ENCODE measurements around the gene SSC5D. TPM values are rescaled to one million over a fixed set of nuclear protein-coding genes. Genes with fewer than 3 reads are reported as not detected.

The SSC5D gene
- total and polyA plus RNA-seq, 4 donors: 0.08 to 1.0 (median 0.51) TPM

DNA sequence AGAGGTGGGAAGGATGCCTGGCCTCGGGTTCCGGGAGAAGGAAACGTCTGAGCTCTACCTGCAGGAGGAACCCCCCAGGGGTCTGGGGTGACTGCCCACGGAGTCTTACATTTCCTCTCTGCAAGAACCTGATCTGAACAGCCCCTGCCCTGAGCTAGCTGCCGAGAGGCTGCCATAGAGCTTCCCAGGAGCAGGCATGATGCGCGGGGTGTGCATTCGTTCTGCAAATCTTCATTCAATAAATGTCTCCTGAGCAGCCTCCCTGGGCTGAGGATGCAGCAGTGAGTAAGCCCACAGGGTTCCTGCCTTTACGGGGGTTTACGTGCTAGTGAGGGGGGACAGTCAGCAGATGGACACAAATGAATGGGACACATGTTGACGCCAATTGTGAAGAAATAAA is 43.6 kb upstream of the SSC5D start (continued):
- TF ChIP-seq REST (IDR thresholded peaks at IDR 0.05) (no peak), HNF4A (conservative IDR thresholded peaks at IDR 0.05) (no peak), YY1 (IDR thresholded peaks at IDR 0.05) (no peak), GABPA (IDR thresholded peaks at IDR 0.05 in 1 of 2, conservative IDR thresholded peaks at IDR 0.05 in 1 of 2) (no peak), RAD21 (IDR thresholded peaks at IDR 0.05) (no peak), TAF1 (conservative IDR thresholded peaks at IDR 0.05) (no peak), JUND (IDR thresholded peaks at IDR 0.05) (no peak), SP1 (IDR thresholded peaks at IDR 0.05) (no peak)

GRCh38 chr19:55446060-55446459 is 42.2 kb upstream of the SSC5D start:
- Histone ChIP-seq H3K4me1 (ENCODE audit: control insufficient read depth in 4 of 4, insufficient read depth in 4 of 4, low read length in 3 of 4) (peaks cover 0 to 1% (median 0%) of the 10 kb centered on the region in 4 donors), H3K9me3 (ENCODE audit: control insufficient read depth in 4 of 4, low read length in 3 of 4) (no peaks in the 10 kb centered on the region), H3K27me3 (ENCODE audit: control insufficient read depth in 4 of 4, insufficient read depth in 4 of 4, low read length in 3 of 4) (peaks cover 4 to 11% (median 6%) of the 10 kb centered on the region in 4 donors), H3K9ac (ENCODE audit: low read depth in 1 of 2, low read length in 2 of 2) (no peak overlapping the region), H3K27ac (ENCODE audit: low read depth in 1 of 2, low read length in 2 of 2) (no peak overlapping the region), H3K4me3 (ENCODE audit: low read depth in 1 of 3, low read length in 3 of 3) (no peak overlapping the region), H3K36me3 (ENCODE audit: control insufficient read depth in 4 of 4, insufficient read depth in 3 of 4, low read depth in 1 of 4, low read length in 3 of 4) (no peaks in the 10 kb centered on the region)
- DNase-seq (ENCODE audit: low spot score): no peak
- WGBS: 63% methylated on average over 8 of the region's 8 CpGs
- TF ChIP-seq, protein P1, sequence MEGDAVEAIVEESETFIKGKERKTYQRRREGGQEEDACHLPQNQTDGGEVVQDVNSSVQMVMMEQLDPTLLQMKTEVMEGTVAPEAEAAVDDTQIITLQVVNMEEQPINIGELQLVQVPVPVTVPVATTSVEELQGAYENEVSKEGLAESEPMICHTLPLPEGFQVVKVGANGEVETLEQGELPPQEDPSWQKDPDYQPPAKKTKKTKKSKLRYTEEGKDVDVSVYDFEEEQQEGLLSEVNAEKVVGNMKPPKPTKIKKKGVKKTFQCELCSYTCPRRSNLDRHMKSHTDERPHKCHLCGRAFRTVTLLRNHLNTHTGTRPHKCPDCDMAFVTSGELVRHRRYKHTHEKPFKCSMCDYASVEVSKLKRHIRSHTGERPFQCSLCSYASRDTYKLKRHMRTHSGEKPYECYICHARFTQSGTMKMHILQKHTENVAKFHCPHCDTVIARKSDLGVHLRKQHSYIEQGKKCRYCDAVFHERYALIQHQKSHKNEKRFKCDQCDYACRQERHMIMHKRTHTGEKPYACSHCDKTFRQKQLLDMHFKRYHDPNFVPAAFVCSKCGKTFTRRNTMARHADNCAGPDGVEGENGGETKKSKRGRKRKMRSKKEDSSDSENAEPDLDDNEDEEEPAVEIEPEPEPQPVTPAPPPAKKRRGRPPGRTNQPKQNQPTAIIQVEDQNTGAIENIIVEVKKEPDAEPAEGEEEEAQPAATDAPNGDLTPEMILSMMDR (IDR thresholded peaks at IDR 0.05; ENCODE audit: low read depth, low read length, missing input control): no peak
- no peak for TF ChIP-seq HNF4A (conservative IDR thresholded peaks at IDR 0.05)
- no peak for TF ChIP-seq YY1 (IDR thresholded peaks at IDR 0.05)
- TF ChIP-seq FOXA2 (IDR thresholded peaks at IDR 0.05): no peak
- TF ChIP-seq, protein P2, sequence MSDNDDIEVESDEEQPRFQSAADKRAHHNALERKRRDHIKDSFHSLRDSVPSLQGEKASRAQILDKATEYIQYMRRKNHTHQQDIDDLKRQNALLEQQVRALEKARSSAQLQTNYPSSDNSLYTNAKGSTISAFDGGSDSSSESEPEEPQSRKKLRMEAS (IDR thresholded peaks at IDR 0.05): no peak
- TF ChIP-seq NR2F2 (IDR thresholded peaks at IDR 0.05): no peak
- TF ChIP-seq HNF4G (IDR thresholded peaks at IDR 0.05): no peak
- TF ChIP-seq TAF1 (conservative IDR thresholded peaks at IDR 0.05): no peak

- Histone ChIP-seq H3K27me3 (ENCODE audit: control insufficient read depth in 4 of 4, insufficient read depth in 4 of 4, low read length in 3 of 4) (peaks cover 0 to 7% (median 4%) of the 10 kb centered on the region in 4 donors), H3K9ac (ENCODE audit: low read depth in 1 of 2, low read length in 2 of 2) (no peak overlapping the region), H3K4me3 (ENCODE audit: low read depth in 1 of 3, low read length in 3 of 3) (no peak overlapping the region), H3K9me3 (ENCODE audit: control insufficient read depth in 4 of 4, low read length in 3 of 4) (no peaks in the 10 kb centered on the region), H3K4me1 (ENCODE audit: control insufficient read depth in 4 of 4, insufficient read depth in 4 of 4, low read length in 3 of 4) (no peaks in the 10 kb centered on the region), H3K36me3 (ENCODE audit: control insufficient read depth in 4 of 4, insufficient read depth in 3 of 4, low read depth in 1 of 4, low read length in 3 of 4) (no peaks in the 10 kb centered on the region), H3K27ac (ENCODE audit: low read depth in 1 of 2, low read length in 2 of 2) (no peak overlapping the region)
- WGBS: 37% methylated on average over 16 of the region's 16 CpGs
- DNase-seq (ENCODE audit: low spot score): no peak
- TF ChIP-seq RAD21 (IDR thresholded peaks at IDR 0.05) (no peak), REST (IDR thresholded peaks at IDR 0.05) (no peak), NR2F2 (IDR thresholded peaks at IDR 0.05) (no peak), HNF4A (conservative IDR thresholded peaks at IDR 0.05) (no peak), RXRA (IDR thresholded peaks at IDR 0.05) (no peak), YY1 (IDR thresholded peaks at IDR 0.05) (no peak), ATF3 (IDR thresholded peaks at IDR 0.05) (no peak), FOXA1 (IDR thresholded peaks at IDR 0.05) (no peak), SP1 (IDR thresholded peaks at IDR 0.05) (no peak), TAF1 (conservative IDR thresholded peaks at IDR 0.05) (no peak), ZBTB33 (IDR thresholded peaks at IDR 0.05) (no peak), EGR1 (IDR thresholded peaks at IDR 0.05; ENCODE audit: low read depth in 2 of 2) (no peak), JUND (IDR thresholded peaks at IDR 0.05) (no peak)
Observed at GRCh38 chr19:55447421-55448174, 40.6 kb upstream of the SSC5D start.

Measured in liver (tissue), 9 donors.